ENCODE results near the gene PCDHGA3.
"Not testable (repeated sequence)": the region's sequence is repeated elsewhere in the genome, so short reads cannot be mapped to it uniquely, and the experiment has no call there.

Gene PCDHGA3

GRCh38 chr5:141383345-141383744 is 39.7 kb downstream of the PCDHGA3 start:
- FAIRE-seq: no peak

- FAIRE-seq: no peak
These were observed 41.0 kb downstream of the PCDHGA3 start for GRCh38 chr5:141384471-141385267.

GRCh38 chr5:141387557-141388311 is 44.1 kb downstream of the PCDHGA3 start, which contains the start of gene PCDHGB4:
Gene PCDHGB4 (plus strand): TSS chr5:141387698. CDS start chr5:141387885, 187 bp downstream.
- FAIRE-seq: not testable (repeated sequence)

GRCh38 chr5:141388661-141389060 is 45.0 kb downstream of the PCDHGA3 start:
- FAIRE-seq: no peak

- no peak for FAIRE-seq
These were observed 45.8 kb downstream of the PCDHGA3 start for GRCh38 chr5:141389153-141390042.

- FAIRE-seq: no peak
These were observed 49.0 kb downstream of the PCDHGA3 start, which contains the start of gene PCDHGA8 for GRCh38 chr5:141392429-141393198. Gene PCDHGA8 (plus strand): TSS chr5:141392633. CDS start chr5:141392814, 181 bp downstream.

GRCh38 chr5:141393267-141393666 is 49.6 kb downstream of the PCDHGA3 start:
- FAIRE-seq: no peak

GRCh38 chr5:141394401-141395187 is 51.0 kb downstream of the PCDHGA3 start:
- FAIRE-seq: not testable (repeated sequence)

Data from islet of Langerhans (tissue), 1 donor.